GM23338 (cell line): ENCODE results near the gene EXOC1L. TPM values are rescaled to one million over a fixed set of nuclear protein-coding genes. Genes with fewer than 3 reads are reported as not detected.

Experiments used
- ATAC-seq: fragments of 200-7000 bp; cut with Tn5 transposase; 3 replicates; pipeline ENCODE4 v1.9.1; 2020
- DNase-seq: peaks from one replicate; pipeline ENCODE4 v3.0.0-alpha.2; 2015; ENCODE audit warnings: low spot score
- H2AFZ ChIP-seq: fragments of 200-600 bp; sonication (generic); 2 replicates; pipeline ENCODE4 v1.8.0; 2016; ENCODE audit warnings: antibody characterized with exemption, mild to moderate bottlenecking, moderate library complexity
- H3F3A ChIP-seq: fragments of 200-600 bp; sonication (generic); replicated peaks from 2 replicates; pipeline ENCODE4 v1.8.0; 2017; ENCODE audit warnings: antibody characterized with exemption, mixed run types, low read depth
- H3K27ac ChIP-seq: fragments of 200-600 bp; sonication (generic); 2 replicates; pipeline ENCODE4 v1.6.1; 2016; ENCODE audit warnings: low read depth
- H3K27me3 ChIP-seq: fragments of 200-600 bp; sonication (generic); 2 replicates; pipeline ENCODE4 v1.8.0; 2016; ENCODE audit warnings: mild to moderate bottlenecking, mixed run types, moderate library complexity; ENCODE audit not compliant: insufficient read depth
- H3K36me3 ChIP-seq: fragments of 200-600 bp; sonication (generic); 2 replicates; pipeline ENCODE4 v1.8.0; 2016; ENCODE audit warnings: mild to moderate bottlenecking; ENCODE audit not compliant: insufficient read depth
- H3K4me1 ChIP-seq: fragments of 200-600 bp; sonication (generic); 2 replicates; pipeline ENCODE4 v1.8.0; 2016; ENCODE audit warnings: mild to moderate bottlenecking, moderate library complexity; ENCODE audit not compliant: insufficient read depth
- H3K4me2 ChIP-seq: fragments of 200-600 bp; sonication (generic); 2 replicates; pipeline ENCODE4 v1.7.1; 2017; ENCODE audit warnings: mixed run types
- H3K4me3 ChIP-seq: fragments of 200-600 bp; sonication (generic); 2 replicates; pipeline ENCODE4 v1.6.1; 2016; ENCODE audit warnings: mixed run types
- H3K79me2 ChIP-seq: fragments of 200-600 bp; sonication (generic); replicated peaks from 2 replicates; pipeline ENCODE4 v1.8.0; 2017; ENCODE audit warnings: mild to moderate bottlenecking; ENCODE audit not compliant: insufficient read depth
- H3K9me2 ChIP-seq: fragments of 200-600 bp; sonication (generic); 2 replicates; pipeline ENCODE4 v1.8.0; 2017; ENCODE audit not compliant: insufficient read depth
- H4K20me1 ChIP-seq: fragments of 200-600 bp; sonication (generic); replicated peaks from 2 replicates; pipeline ENCODE4 v1.8.0; 2017; ENCODE audit warnings: mild to moderate bottlenecking; ENCODE audit not compliant: insufficient read depth
- H3K27ac Mint-ChIP-seq: 2 replicates; pipeline ENCODE4 v1.8.0; 2020; ENCODE audit warnings: inconsistent platforms, mild to moderate bottlenecking, moderate library complexity, mixed read lengths
- H3K27me3 Mint-ChIP-seq: 3 replicates; pipeline ENCODE4 v1.8.0; 2022; ENCODE audit warnings: low read depth, mild to moderate bottlenecking, moderate library complexity, mixed read lengths, inconsistent platforms; ENCODE audit not compliant: insufficient read depth, poor library complexity
- H3K36me3 Mint-ChIP-seq: 3 replicates; pipeline ENCODE4 v1.8.0; 2021; ENCODE audit warnings: low read depth, mild to moderate bottlenecking, inconsistent platforms, moderate library complexity, mixed read lengths
- H3K4me1 Mint-ChIP-seq: 3 replicates; pipeline ENCODE4 v1.8.0; 2020; ENCODE audit warnings: mild to moderate bottlenecking, inconsistent platforms, mixed read lengths
- H3K4me3 Mint-ChIP-seq: 3 replicates; pipeline ENCODE4 v1.8.0; 2021; ENCODE audit warnings: moderate library complexity, mild to moderate bottlenecking, inconsistent platforms, mixed read lengths
- H3K9me3 Mint-ChIP-seq: 3 replicates; pipeline ENCODE4 v1.8.0; 2020; ENCODE audit warnings: moderate library complexity, mild to moderate bottlenecking, inconsistent platforms, mixed read lengths
- CREB1 ChIP-seq: fragments of 250-450 bp; sonication (Bioruptor Pico); IDR thresholded peaks from 2 replicates; pipeline ENCODE4 v1.5.0; 2020; ENCODE audit warnings: low read depth, mild to moderate bottlenecking, moderate library complexity
- EZH2 ChIP-seq: fragments of 200-600 bp; sonication (generic); IDR thresholded peaks from one replicate; pipeline ENCODE4 v1.8.0; 2017; ENCODE audit warnings: antibody characterized with exemption, mild to moderate bottlenecking, low read depth; ENCODE audit not compliant: unreplicated experiment
- EZH2phosphoT487 ChIP-seq: fragments of 200-600 bp; sonication (generic); IDR thresholded peaks from one replicate; pipeline ENCODE4 v1.8.1; 2018; ENCODE audit warnings: antibody characterized with exemption; ENCODE audit not compliant: unreplicated experiment
- JUNB ChIP-seq: IDR thresholded peaks from one replicate; pipeline ENCODE4 v1.6.1; 2016; ENCODE audit warnings: antibody characterized with exemption; ENCODE audit not compliant: unreplicated experiment
- NANOG ChIP-seq: IDR thresholded peaks from 2 replicates; pipeline ENCODE4 v1.6.1; 2016; ENCODE audit warnings: antibody characterized with exemption, borderline replicate concordance
- STAT1 ChIP-seq: IDR thresholded peaks from one replicate; pipeline ENCODE4 v1.6.1; 2016; ENCODE audit warnings: antibody characterized with exemption; ENCODE audit not compliant: unreplicated experiment
- ZNF114 ChIP-seq: fragments of 250-450 bp; sonication (Bioruptor Pico); IDR thresholded peaks from 2 replicates; pipeline ENCODE4 v1.5.0; 2020; ENCODE audit warnings: mild to moderate bottlenecking, moderate library complexity
- ZNF331 ChIP-seq: fragments of 250-450 bp; sonication (Bioruptor Pico); IDR thresholded peaks from 2 replicates; pipeline ENCODE4 v1.5.0; 2020; ENCODE audit warnings: low read depth, mild to moderate bottlenecking, moderate library complexity
- polyA plus RNA-seq: library from polyadenylated mRNA; unstranded; fragments of >200 nt; fragmentation: Nextera tagmentation; extraction: Ambion mirVana; gene quantifications from 2 replicates; pipeline ENCODE4 v1.2.1, GENCODE V29; 2016
- total RNA-seq: library from RNA; depleted of rRNA; stranded (reverse); fragments of >200 nt; shearing (Covaris generic); gene quantifications from 2 replicates; pipeline ENCODE4 v1.2.3, GENCODE V29; 2014
- TF ChIP-seq, protein P1 (sequence below), 2 experiments: fragments of 200-600 bp in 1 of 2; sonication (generic) in 1 of 2; conservative IDR thresholded peaks; 2 replicates each; pipeline versions ENCODE4 v1.5.1 to v1.6.1; 2016 to 2017; ENCODE audit warnings: antibody characterized with exemption in 2 of 2, low read depth in 2 of 2, mild to moderate bottlenecking in 2 of 2, moderate library complexity in 1 of 2
- TF ChIP-seq, protein P2 (sequence below): IDR thresholded peaks from one replicate; pipeline ENCODE4 v1.6.1; 2018; ENCODE audit warnings: antibody characterized with exemption; ENCODE audit not compliant: unreplicated experiment
- TF ChIP-seq, protein P3 (sequence below): fragments of 250-450 bp; sonication (Bioruptor Pico); IDR thresholded peaks from 2 replicates; pipeline ENCODE4 v1.5.0; 2020; ENCODE audit warnings: mild to moderate bottlenecking, moderate library complexity

EXOC1L gene
- total and polyA plus RNA-seq, 2 experiments from 2014 or later, result not detected

DNA sequence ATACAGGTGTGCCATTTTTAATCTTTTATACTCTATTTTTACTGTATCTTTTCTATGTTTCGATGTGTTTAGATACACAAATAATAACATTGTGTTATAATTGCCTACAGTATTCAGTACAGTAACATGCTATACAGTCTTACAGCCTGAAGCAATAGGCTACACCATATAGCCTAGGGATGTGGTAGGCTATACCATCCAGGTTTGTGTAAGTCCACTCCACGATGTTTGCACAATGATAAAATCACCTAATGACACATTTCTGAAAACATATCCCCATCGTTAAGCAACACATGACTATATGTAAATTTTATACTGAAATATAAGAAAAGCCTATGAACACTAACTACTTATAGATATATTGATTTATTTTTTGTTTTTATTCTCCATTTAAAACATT lies 48.9 kb upstream of the EXOC1L start:
- H3K9me3 Mint-ChIP-seq, result no peaks in the 10 kb centered on the region
- no peak for TF ChIP-seq NANOG
- TF ChIP-seq EZH2phosphoT487, result no peak
- no peak for TF ChIP-seq CREB1 (CRISPR knock-in tag)
- no peak for ATAC-seq

DNA sequence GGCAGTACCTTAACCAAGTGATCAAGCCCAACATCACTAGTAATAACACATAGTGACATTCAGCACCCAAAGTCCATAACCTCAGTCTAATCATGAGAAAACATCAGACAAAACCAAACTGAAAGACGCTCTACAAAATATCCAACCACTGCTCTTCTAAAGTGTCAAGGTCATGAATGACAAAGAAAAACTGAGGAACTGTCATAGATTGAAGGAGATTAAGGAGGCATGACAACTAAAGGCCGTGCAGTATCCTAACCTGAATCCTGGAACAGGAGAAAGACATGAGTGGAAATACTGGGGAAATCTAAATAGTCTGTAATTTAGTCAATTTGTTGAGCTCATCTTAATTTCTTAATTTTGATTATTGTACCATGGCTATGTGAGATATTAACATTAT lies 38.2 kb upstream of the EXOC1L start:
- H3K4me1 ChIP-seq, result no peaks in the 10 kb centered on the region
- H3K27ac ChIP-seq, result no peak overlapping the region
- H4K20me1 ChIP-seq, result no peaks in the 10 kb centered on the region
- H3K4me2 ChIP-seq, result no peak overlapping the region
- ATAC-seq, result no peak
- H3K4me3 Mint-ChIP-seq, result no peak overlapping the region
- H3K36me3 ChIP-seq, result no peaks in the 10 kb centered on the region
- H3F3A ChIP-seq, result no peaks in the 10 kb centered on the region
- no peak overlapping the region for H3K4me3 ChIP-seq
- no peaks in the 10 kb centered on the region; the same call in 2 of the 3 replicates for H3K9me3 Mint-ChIP-seq
- no peaks in the 10 kb centered on the region for H3K36me3 Mint-ChIP-seq
- H3K27me3 ChIP-seq, result no peaks in the 10 kb centered on the region
- H3K27me3 Mint-ChIP-seq, result no peaks in the 10 kb centered on the region
- H2AFZ ChIP-seq, result no peak overlapping the region
- H3K9me2 ChIP-seq, result no peaks in the 10 kb centered on the region
- DNase-seq, result no peak
- H3K79me2 ChIP-seq, result no peaks in the 10 kb centered on the region
- no peak overlapping the region for H3K27ac Mint-ChIP-seq
- no peaks in the 10 kb centered on the region for H3K4me1 Mint-ChIP-seq
- TF ChIP-seq, protein P1, sequence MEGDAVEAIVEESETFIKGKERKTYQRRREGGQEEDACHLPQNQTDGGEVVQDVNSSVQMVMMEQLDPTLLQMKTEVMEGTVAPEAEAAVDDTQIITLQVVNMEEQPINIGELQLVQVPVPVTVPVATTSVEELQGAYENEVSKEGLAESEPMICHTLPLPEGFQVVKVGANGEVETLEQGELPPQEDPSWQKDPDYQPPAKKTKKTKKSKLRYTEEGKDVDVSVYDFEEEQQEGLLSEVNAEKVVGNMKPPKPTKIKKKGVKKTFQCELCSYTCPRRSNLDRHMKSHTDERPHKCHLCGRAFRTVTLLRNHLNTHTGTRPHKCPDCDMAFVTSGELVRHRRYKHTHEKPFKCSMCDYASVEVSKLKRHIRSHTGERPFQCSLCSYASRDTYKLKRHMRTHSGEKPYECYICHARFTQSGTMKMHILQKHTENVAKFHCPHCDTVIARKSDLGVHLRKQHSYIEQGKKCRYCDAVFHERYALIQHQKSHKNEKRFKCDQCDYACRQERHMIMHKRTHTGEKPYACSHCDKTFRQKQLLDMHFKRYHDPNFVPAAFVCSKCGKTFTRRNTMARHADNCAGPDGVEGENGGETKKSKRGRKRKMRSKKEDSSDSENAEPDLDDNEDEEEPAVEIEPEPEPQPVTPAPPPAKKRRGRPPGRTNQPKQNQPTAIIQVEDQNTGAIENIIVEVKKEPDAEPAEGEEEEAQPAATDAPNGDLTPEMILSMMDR (conservative IDR thresholded peaks at IDR 0.05; ENCODE audit: low read depth in 2 of 2), result no peak
- TF ChIP-seq JUNB (no peak), ZNF331 (CRISPR knock-in tag) (no peak), STAT1 (no peak), NANOG (no peak), CREB1 (CRISPR knock-in tag) (no peak), ZNF114 (CRISPR knock-in tag) (no peak), EZH2 (no peak), EZH2phosphoT487 (no peak)
- TF ChIP-seq, protein P2, sequence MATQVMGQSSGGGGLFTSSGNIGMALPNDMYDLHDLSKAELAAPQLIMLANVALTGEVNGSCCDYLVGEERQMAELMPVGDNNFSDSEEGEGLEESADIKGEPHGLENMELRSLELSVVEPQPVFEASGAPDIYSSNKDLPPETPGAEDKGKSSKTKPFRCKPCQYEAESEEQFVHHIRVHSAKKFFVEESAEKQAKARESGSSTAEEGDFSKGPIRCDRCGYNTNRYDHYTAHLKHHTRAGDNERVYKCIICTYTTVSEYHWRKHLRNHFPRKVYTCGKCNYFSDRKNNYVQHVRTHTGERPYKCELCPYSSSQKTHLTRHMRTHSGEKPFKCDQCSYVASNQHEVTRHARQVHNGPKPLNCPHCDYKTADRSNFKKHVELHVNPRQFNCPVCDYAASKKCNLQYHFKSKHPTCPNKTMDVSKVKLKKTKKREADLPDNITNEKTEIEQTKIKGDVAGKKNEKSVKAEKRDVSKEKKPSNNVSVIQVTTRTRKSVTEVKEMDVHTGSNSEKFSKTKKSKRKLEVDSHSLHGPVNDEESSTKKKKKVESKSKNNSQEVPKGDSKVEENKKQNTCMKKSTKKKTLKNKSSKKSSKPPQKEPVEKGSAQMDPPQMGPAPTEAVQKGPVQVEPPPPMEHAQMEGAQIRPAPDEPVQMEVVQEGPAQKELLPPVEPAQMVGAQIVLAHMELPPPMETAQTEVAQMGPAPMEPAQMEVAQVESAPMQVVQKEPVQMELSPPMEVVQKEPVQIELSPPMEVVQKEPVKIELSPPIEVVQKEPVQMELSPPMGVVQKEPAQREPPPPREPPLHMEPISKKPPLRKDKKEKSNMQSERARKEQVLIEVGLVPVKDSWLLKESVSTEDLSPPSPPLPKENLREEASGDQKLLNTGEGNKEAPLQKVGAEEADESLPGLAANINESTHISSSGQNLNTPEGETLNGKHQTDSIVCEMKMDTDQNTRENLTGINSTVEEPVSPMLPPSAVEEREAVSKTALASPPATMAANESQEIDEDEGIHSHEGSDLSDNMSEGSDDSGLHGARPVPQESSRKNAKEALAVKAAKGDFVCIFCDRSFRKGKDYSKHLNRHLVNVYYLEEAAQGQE, result no peak
- TF ChIP-seq, protein P3, sequence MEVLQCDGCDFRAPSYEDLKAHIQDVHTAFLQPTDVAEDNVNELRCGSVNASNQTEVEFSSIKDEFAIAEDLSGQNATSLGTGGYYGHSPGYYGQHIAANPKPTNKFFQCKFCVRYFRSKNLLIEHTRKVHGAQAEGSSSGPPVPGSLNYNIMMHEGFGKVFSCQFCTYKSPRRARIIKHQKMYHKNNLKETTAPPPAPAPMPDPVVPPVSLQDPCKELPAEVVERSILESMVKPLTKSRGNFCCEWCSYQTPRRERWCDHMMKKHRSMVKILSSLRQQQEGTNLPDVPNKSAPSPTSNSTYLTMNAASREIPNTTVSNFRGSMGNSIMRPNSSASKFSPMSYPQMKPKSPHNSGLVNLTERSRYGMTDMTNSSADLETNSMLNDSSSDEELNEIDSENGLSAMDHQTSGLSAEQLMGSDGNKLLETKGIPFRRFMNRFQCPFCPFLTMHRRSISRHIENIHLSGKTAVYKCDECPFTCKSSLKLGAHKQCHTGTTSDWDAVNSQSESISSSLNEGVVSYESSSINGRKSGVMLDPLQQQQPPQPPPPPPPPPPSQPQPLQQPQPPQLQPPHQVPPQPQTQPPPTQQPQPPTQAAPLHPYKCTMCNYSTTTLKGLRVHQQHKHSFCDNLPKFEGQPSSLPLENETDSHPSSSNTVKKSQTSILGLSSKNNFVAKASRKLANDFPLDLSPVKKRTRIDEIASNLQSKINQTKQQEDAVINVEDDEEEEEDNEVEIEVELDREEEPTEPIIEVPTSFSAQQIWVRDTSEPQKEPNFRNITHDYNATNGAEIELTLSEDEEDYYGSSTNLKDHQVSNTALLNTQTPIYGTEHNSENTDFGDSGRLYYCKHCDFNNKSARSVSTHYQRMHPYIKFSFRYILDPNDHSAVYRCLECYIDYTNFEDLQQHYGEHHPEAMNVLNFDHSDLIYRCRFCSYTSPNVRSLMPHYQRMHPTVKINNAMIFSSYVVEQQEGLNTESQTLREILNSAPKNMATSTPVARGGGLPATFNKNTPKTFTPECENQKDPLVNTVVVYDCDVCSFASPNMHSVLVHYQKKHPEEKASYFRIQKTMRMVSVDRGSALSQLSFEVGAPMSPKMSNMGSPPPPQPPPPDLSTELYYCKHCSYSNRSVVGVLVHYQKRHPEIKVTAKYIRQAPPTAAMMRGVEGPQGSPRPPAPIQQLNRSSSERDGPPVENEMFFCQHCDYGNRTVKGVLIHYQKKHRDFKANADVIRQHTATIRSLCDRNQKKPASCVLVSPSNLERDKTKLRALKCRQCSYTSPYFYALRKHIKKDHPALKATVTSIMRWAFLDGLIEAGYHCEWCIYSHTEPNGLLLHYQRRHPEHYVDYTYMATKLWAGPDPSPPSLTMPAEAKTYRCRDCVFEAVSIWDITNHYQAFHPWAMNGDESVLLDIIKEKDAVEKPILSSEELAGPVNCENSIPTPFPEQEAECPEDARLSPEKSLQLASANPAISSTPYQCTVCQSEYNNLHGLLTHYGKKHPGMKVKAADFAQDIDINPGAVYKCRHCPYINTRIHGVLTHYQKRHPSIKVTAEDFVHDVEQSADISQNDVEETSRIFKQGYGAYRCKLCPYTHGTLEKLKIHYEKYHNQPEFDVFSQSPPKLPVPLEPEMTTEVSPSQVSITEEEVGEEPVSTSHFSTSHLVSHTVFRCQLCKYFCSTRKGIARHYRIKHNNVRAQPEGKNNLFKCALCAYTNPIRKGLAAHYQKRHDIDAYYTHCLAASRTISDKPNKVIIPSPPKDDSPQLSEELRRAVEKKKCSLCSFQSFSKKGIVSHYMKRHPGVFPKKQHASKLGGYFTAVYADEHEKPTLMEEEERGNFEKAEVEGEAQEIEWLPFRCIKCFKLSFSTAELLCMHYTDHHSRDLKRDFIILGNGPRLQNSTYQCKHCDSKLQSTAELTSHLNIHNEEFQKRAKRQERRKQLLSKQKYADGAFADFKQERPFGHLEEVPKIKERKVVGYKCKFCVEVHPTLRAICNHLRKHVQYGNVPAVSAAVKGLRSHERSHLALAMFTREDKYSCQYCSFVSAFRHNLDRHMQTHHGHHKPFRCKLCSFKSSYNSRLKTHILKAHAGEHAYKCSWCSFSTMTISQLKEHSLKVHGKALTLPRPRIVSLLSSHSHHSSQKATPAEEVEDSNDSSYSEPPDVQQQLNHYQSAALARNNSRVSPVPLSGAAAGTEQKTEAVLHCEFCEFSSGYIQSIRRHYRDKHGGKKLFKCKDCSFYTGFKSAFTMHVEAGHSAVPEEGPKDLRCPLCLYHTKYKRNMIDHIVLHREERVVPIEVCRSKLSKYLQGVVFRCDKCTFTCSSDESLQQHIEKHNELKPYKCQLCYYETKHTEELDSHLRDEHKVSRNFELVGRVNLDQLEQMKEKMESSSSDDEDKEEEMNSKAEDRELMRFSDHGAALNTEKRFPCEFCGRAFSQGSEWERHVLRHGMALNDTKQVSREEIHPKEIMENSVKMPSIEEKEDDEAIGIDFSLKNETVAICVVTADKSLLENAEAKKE (CRISPR knock-in tag), result no peak

More for the DNA sequence above, 48.9 kb upstream of the EXOC1L start:
- H3K4me1 Mint-ChIP-seq, result peaks cover 31% of the 10 kb centered on the region
- no peaks in the 10 kb centered on the region for H3K36me3 Mint-ChIP-seq
- no peak overlapping the region for H2AFZ ChIP-seq
- no peaks in the 10 kb centered on the region for H3K79me2 ChIP-seq
- H3K4me3 Mint-ChIP-seq, result no peak overlapping the region
- no peak overlapping the region for H3K4me2 ChIP-seq
- H3K27me3 ChIP-seq, result no peaks in the 10 kb centered on the region
- H3F3A ChIP-seq, result no peaks in the 10 kb centered on the region
- H4K20me1 ChIP-seq, result no peaks in the 10 kb centered on the region
- H3K27ac ChIP-seq, result no peak overlapping the region
- no peaks in the 10 kb centered on the region for H3K9me2 ChIP-seq
- no peak overlapping the region for H3K4me3 ChIP-seq
- H3K36me3 ChIP-seq, result no peaks in the 10 kb centered on the region
- DNase-seq, result no peak
- no peak overlapping the region for H3K27ac Mint-ChIP-seq
- peaks cover 21% of the 10 kb centered on the region; the same call in 1 of the 2 replicates for H3K4me1 ChIP-seq
- no peaks in the 10 kb centered on the region for H3K27me3 Mint-ChIP-seq
